Mesendoderm (in vitro differentiated cells): ENCODE measurements around the gene KIF16B.
"Not testable (repeated sequence)": the region's sequence is repeated elsewhere in the genome, so short reads cannot be mapped to it uniquely, and the experiment has no call there.

Source experiments
- DNase-seq: peaks from one replicate; pipeline ENCODE4 v3.0.0; 2013
- H2AK5ac ChIP-seq: 2 replicates; pipeline ENCODE4 v1.6.1; 2013; ENCODE audit warnings: low read length, inconsistent platforms
- H2BK120ac ChIP-seq: 2 replicates; pipeline ENCODE4 v1.6.1; 2013; ENCODE audit warnings: low read depth, mild to moderate bottlenecking, low read length, moderate library complexity, mixed read lengths
- H2BK15ac ChIP-seq: replicated peaks from 2 replicates; pipeline ENCODE4 v1.6.1; 2013; ENCODE audit warnings: low read depth, mild to moderate bottlenecking, moderate library complexity
- H2BK5ac ChIP-seq: 2 replicates; pipeline ENCODE4 v1.6.1; 2013; ENCODE audit warnings: low read length, inconsistent platforms
- H3K18ac ChIP-seq: 2 replicates; pipeline ENCODE4 v1.6.1; 2013; ENCODE audit warnings: mild to moderate bottlenecking, low read length, mixed read lengths
- H3K23ac ChIP-seq: one replicate; pipeline ENCODE4 v1.6.1; 2013; ENCODE audit warnings: low read length
- H3K27ac ChIP-seq: 2 replicates; pipeline ENCODE4 v1.5.1; 2013; ENCODE audit warnings: low read depth, mild to moderate bottlenecking, inconsistent platforms, low read length, moderate library complexity
- H3K27me3 ChIP-seq: 2 replicates; pipeline ENCODE4 v1.6.1; 2013; ENCODE audit warnings: low read length, control low read depth, mild to moderate bottlenecking, inconsistent platforms; ENCODE audit not compliant: insufficient read depth, poor library complexity
- H3K36me3 ChIP-seq: 2 replicates; pipeline ENCODE4 v1.6.1; 2013; ENCODE audit warnings: low read length, inconsistent platforms; ENCODE audit not compliant: control insufficient read depth, insufficient read depth
- H3K4ac ChIP-seq: one replicate; pipeline ENCODE4 v1.6.1; 2013; ENCODE audit warnings: low read depth, mild to moderate bottlenecking, low read length, moderate library complexity
- H3K4me1 ChIP-seq: 2 replicates; pipeline ENCODE4 v1.6.1; 2013; ENCODE audit warnings: low read depth, low read length, inconsistent platforms; ENCODE audit not compliant: control insufficient read depth
- H3K4me2 ChIP-seq: 2 replicates; pipeline ENCODE4 v1.6.1; 2013; ENCODE audit warnings: low read length
- H3K4me3 ChIP-seq: 2 replicates; pipeline ENCODE4 v1.5.1; 2013; ENCODE audit warnings: mild to moderate bottlenecking, low read length
- H3K56ac ChIP-seq: one replicate; pipeline ENCODE4 v1.6.1; 2013; ENCODE audit warnings: low read length
- H3K79me1 ChIP-seq: 2 replicates; pipeline ENCODE4 v1.6.1; 2013; ENCODE audit warnings: low read length, inconsistent platforms
- H3K79me2 ChIP-seq: 2 replicates; pipeline ENCODE4 v1.6.1; 2013; ENCODE audit warnings: mild to moderate bottlenecking, low read length; ENCODE audit not compliant: control insufficient read depth, insufficient read depth
- H3K9ac ChIP-seq: 2 replicates; pipeline ENCODE4 v1.6.1; 2013; ENCODE audit warnings: low read length, inconsistent platforms
- H4K5ac ChIP-seq: one replicate; pipeline ENCODE4 v1.6.1; 2013; ENCODE audit warnings: low read length
- H4K8ac ChIP-seq: one replicate; pipeline ENCODE4 v1.6.1; 2013; ENCODE audit warnings: low read depth, mild to moderate bottlenecking, control low read depth, low read length, moderate library complexity
- WGBS: extraction: QIAGEN DNeasy Blood & Tissue Kit; methylation state at CpG from one replicate; pipeline ENCODE4 v1.1.7; 2013; ENCODE audit warnings: low lambda C conversion rate, missing lambda C conversion rate; ENCODE audit not compliant: insufficient coverage; ENCODE audit errors: extremely low coverage; 5-methylcytosine and 5-hydroxymethylcytosine counted together

Gene KIF16B

GRCh38 chr20:16601047-16601446, 27.8 kb upstream of the KIF16B start:
- no peak overlapping the region for H2AK5ac ChIP-seq
- DNase-seq, result no peak
- H3K4me3 ChIP-seq, result no peak overlapping the region
- no peaks in the 10 kb centered on the region for H3K36me3 ChIP-seq
- H3K27ac ChIP-seq, result no peak overlapping the region
- no peak overlapping the region for H2BK15ac ChIP-seq
- H3K4me2 ChIP-seq, result no peak overlapping the region
- H3K4me1 ChIP-seq, result no peaks in the 10 kb centered on the region
- no peak overlapping the region for H2BK5ac ChIP-seq
- H3K18ac ChIP-seq, result no peak overlapping the region
- no peaks in the 10 kb centered on the region for H3K79me2 ChIP-seq
- WGBS, result no CpG with 5 or more reads among the region's 2 CpGs
- no peak overlapping the region for H4K8ac ChIP-seq
- no peak overlapping the region for H3K23ac ChIP-seq
- H3K27me3 ChIP-seq, result no peaks in the 10 kb centered on the region
- H3K79me1 ChIP-seq, result no peaks in the 10 kb centered on the region
- H3K4ac ChIP-seq, result no peak overlapping the region
- H3K9ac ChIP-seq, result no peak overlapping the region
- H4K5ac ChIP-seq, result no peak overlapping the region
- H2BK120ac ChIP-seq, result no peak overlapping the region
- no peak overlapping the region for H3K56ac ChIP-seq

GRCh38 chr20:16599257-16599656, 26.0 kb upstream of the KIF16B start:
- Histone ChIP-seq H3K4ac (no peak overlapping the region), H4K5ac (no peak overlapping the region), H3K4me1 (no peaks in the 10 kb centered on the region), H3K27ac (no peak overlapping the region), H3K79me2 (no peaks in the 10 kb centered on the region), H2BK5ac (no peak overlapping the region), H3K18ac (no peak overlapping the region), H3K36me3 (no peaks in the 10 kb centered on the region), H3K4me2 (no peak overlapping the region), H3K23ac (no peak overlapping the region), H3K9ac (no peak overlapping the region), H2AK5ac (no peak overlapping the region), H2BK15ac (no peak overlapping the region), H3K79me1 (no peaks in the 10 kb centered on the region), H3K56ac (no peak overlapping the region), H2BK120ac (no peak overlapping the region), H3K4me3 (no peak overlapping the region), H4K8ac (peak overlapping the region; percentile 6), H3K27me3 (no peaks in the 10 kb centered on the region)
- no CpG with 5 or more reads among the region's 3 CpGs for WGBS
- no peak for DNase-seq

- Histone ChIP-seq H3K18ac (no peak overlapping the region), H4K8ac (no peak overlapping the region), H3K23ac (no peak overlapping the region), H2BK120ac (no peak overlapping the region), H4K5ac (no peak overlapping the region), H3K27me3 (no peaks in the 10 kb centered on the region), H3K79me2 (no peaks in the 10 kb centered on the region), H2BK5ac (no peak overlapping the region), H3K9ac (no peak overlapping the region), H3K36me3 (no peaks in the 10 kb centered on the region), H3K4ac (no peak overlapping the region), H3K4me1 (no peaks in the 10 kb centered on the region), H3K56ac (no peak overlapping the region), H2BK15ac (no peak overlapping the region), H2AK5ac (no peak overlapping the region), H3K4me2 (no peak overlapping the region), H3K4me3 (no peak overlapping the region), H3K79me1 (no peaks in the 10 kb centered on the region), H3K27ac (no peak overlapping the region)
- no peak for DNase-seq
- no CpG with 5 or more reads among the region's 5 CpGs for WGBS
These were observed 23.7 kb upstream of the KIF16B start for GRCh38 chr20:16596991-16597390.

- H3K9ac ChIP-seq, H2AK5ac ChIP-seq, H3K27ac ChIP-seq, H3K4ac ChIP-seq, H3K79me1 ChIP-seq, H3K4me1 ChIP-seq, DNase-seq, H3K79me2 ChIP-seq, H2BK15ac ChIP-seq, H3K36me3 ChIP-seq, H3K4me2 ChIP-seq, H4K8ac ChIP-seq, H3K27me3 ChIP-seq, H4K5ac ChIP-seq, H2BK5ac ChIP-seq, H3K18ac ChIP-seq, H3K23ac ChIP-seq, H2BK120ac ChIP-seq, H3K56ac ChIP-seq, H3K4me3 ChIP-seq: not testable (repeated sequence)
- WGBS, result no CpG with 5 or more reads among the region's 3 CpGs
These were observed 23.2 kb upstream of the KIF16B start for GRCh38 chr20:16596404-16596803.

GRCh38 chr20:16595376-16595775, 22.1 kb upstream of the KIF16B start:
- Histone ChIP-seq H3K4me3 (no peak overlapping the region), H3K79me1 (no peaks in the 10 kb centered on the region), H3K36me3 (no peaks in the 10 kb centered on the region), H3K27ac (no peak overlapping the region), H3K9ac (no peak overlapping the region), H3K56ac (no peak overlapping the region), H2BK5ac (no peak overlapping the region), H3K27me3 (no peaks in the 10 kb centered on the region), H3K4me2 (no peak overlapping the region), H3K18ac (no peak overlapping the region), H2BK120ac (no peak overlapping the region), H3K79me2 (no peaks in the 10 kb centered on the region), H2BK15ac (no peak overlapping the region), H2AK5ac (no peak overlapping the region), H4K5ac (no peak overlapping the region), H3K23ac (no peak overlapping the region), H3K4ac (no peak overlapping the region), H3K4me1 (no peaks in the 10 kb centered on the region), H4K8ac (no peak overlapping the region)
- WGBS, result no CpG with 5 or more reads among the region's 1 CpG
- DNase-seq, result no peak

GRCh38 chr20:16590041-16590633, 16.9 kb upstream of the KIF16B start:
- no peak overlapping the region for H2BK5ac ChIP-seq
- H3K79me2 ChIP-seq, result no peaks in the 10 kb centered on the region
- H3K4me2 ChIP-seq, result no peak overlapping the region
- H3K18ac ChIP-seq, result no peak overlapping the region
- H3K23ac ChIP-seq, result no peak overlapping the region
- no peaks in the 10 kb centered on the region for H3K79me1 ChIP-seq
- no peaks in the 10 kb centered on the region for H3K36me3 ChIP-seq
- H3K4me3 ChIP-seq, result no peak overlapping the region
- H2BK15ac ChIP-seq, result no peak overlapping the region
- H3K9ac ChIP-seq, result no peak overlapping the region
- H3K27me3 ChIP-seq, result no peaks in the 10 kb centered on the region
- no peak overlapping the region for H3K27ac ChIP-seq
- no CpG with 5 or more reads among the region's 7 CpGs for WGBS
- H3K4me1 ChIP-seq, result no peaks in the 10 kb centered on the region
- H3K4ac ChIP-seq, result no peak overlapping the region
- H2BK120ac ChIP-seq, result no peak overlapping the region
- no peak for DNase-seq
- H4K5ac ChIP-seq, result no peak overlapping the region
- H3K56ac ChIP-seq, result no peak overlapping the region
- H2AK5ac ChIP-seq, result no peak overlapping the region
- H4K8ac ChIP-seq, result no peak overlapping the region
